Colonic mucosa (tissue), 4 donors: ENCODE measurements around the gene TCP11. TPM values are rescaled to one million over a fixed set of nuclear protein-coding genes. Genes with fewer than 3 reads are reported as not detected.

Source experiments
- DNase-seq: peaks from one replicate; pipeline ENCODE4 v3.0.0-alpha.2; 2020
- H3K27ac ChIP-seq: fragments of 200-600 bp; one replicate; pipeline ENCODE4 v1.8.0; 2021
- H3K27me3 ChIP-seq: fragments of 200-600 bp; one replicate; pipeline ENCODE4 v1.8.0; 2021
- H3K36me3 ChIP-seq: fragments of 200-600 bp; one replicate; pipeline ENCODE4 v1.8.0; 2021
- H3K4me1 ChIP-seq: fragments of 200-600 bp; one replicate; pipeline ENCODE4 v1.8.0; 2021; ENCODE audit warnings: mild to moderate bottlenecking
- H3K4me3 ChIP-seq: fragments of 200-600 bp; one replicate; pipeline ENCODE4 v1.8.0; 2021
- H3K9ac ChIP-seq, 2 donors: one replicate each; pipeline ENCODE4 v1.7.0; 2013; ENCODE audit warnings: control low read depth in 2 of 2, low read depth in 2 of 2, low read length in 2 of 2
- H3K9me3 ChIP-seq: fragments of 200-600 bp; one replicate; pipeline ENCODE4 v1.8.0; 2021
- intact Hi-C: fragments of 100-400 bp; cut with DNase I; formaldehyde crosslinking; loops from one replicate; pipeline ENCODE4 v1.14.1; 2022
- total RNA-seq, 2 donors: library from RNA; stranded (reverse); fragmentation: NEBNext Ultra II Directional in 1 of 2; extraction: Animal tissue kit (Norgen Biotek cat#: 25700) in 1 of 2; gene quantifications; one replicate each; pipeline ENCODE4 v1.2.1, GENCODE V29; 2021
- TF ChIP-seq, protein P1 (sequence below): fragments of 200-600 bp; IDR thresholded peaks from one replicate; pipeline ENCODE4 v1.8.0; 2022; ENCODE audit warnings: antibody characterized with exemption, mild to moderate bottlenecking
- donor health status: healthy.
- donor health status: DM: no; HTN: no; CAD: no.
- donor health status: DM: no; HTN: no; CAD: no.

TCP11 gene
- total RNA-seq, 2 donors from 2014 or later = not detected

DNA sequence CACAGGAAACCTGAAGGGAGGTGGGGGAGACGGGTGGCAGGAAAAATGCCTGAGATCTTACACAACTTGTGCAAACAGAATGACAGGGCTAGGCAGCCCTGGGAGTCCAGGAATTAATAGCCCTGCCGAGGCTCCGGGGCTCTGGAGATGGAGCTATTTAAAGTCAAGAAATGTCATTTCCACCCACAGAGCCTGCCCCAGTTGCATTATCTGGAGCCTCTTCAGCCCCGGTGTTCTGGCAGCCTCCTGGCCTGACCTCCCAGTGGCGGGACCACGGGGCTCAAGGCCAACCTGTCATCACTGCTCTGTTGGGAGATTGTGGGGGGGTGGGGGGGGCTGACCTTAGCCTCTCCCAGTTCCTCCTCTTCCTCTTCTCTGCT, 44.2 kb upstream of the TCP11 start:
- H3K27ac ChIP-seq = no peak overlapping the region
- H3K4me3 ChIP-seq = no peak overlapping the region
- intact Hi-C loops = no loop called here
- TF ChIP-seq, protein P1, sequence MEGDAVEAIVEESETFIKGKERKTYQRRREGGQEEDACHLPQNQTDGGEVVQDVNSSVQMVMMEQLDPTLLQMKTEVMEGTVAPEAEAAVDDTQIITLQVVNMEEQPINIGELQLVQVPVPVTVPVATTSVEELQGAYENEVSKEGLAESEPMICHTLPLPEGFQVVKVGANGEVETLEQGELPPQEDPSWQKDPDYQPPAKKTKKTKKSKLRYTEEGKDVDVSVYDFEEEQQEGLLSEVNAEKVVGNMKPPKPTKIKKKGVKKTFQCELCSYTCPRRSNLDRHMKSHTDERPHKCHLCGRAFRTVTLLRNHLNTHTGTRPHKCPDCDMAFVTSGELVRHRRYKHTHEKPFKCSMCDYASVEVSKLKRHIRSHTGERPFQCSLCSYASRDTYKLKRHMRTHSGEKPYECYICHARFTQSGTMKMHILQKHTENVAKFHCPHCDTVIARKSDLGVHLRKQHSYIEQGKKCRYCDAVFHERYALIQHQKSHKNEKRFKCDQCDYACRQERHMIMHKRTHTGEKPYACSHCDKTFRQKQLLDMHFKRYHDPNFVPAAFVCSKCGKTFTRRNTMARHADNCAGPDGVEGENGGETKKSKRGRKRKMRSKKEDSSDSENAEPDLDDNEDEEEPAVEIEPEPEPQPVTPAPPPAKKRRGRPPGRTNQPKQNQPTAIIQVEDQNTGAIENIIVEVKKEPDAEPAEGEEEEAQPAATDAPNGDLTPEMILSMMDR = no peak
- H3K27me3 ChIP-seq = no peaks in the 10 kb centered on the region
- H3K9me3 ChIP-seq = no peaks in the 10 kb centered on the region
- peaks cover 7% of the 10 kb centered on the region for H3K4me1 ChIP-seq
- DNase-seq = no peak
- H3K9ac ChIP-seq = no peak overlapping the region
- H3K36me3 ChIP-seq = no peaks in the 10 kb centered on the region

DNA sequence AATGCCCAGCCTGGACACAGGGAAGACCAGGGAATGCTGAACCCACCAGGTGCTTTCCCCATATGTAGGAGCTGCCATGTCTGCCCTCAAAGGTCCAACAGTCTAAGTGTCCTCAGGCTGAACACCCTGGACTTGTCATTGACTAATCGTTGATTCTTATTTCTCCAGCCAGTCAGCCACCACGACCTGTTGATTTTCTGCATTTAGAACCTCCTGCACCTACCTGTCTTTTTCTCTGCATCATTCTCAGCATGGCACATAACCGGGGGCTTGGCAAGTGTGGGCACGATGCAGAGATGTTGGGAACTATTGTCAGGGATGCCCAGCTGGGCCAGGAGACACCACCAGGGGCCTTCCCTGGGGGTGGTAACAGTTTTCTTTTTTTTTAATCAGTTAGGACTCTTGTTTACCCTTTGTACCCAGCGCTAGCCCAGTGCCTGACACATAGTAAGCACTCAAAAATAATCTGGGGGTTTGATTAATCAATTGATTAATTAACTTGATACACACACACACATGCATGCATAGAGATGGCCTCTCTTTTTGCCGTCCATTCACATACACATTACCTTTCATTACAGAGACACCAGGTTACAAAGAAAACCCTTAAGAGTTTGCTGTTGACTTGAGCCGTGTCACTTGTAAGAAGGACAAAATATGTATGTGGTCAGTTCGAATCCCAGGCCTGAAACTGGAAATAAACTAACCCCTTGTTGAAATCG, 43.6 kb upstream of the TCP11 start:
- intact Hi-C loops = no loop called here
- Histone ChIP-seq H3K4me1 (peaks cover 7% of the 10 kb centered on the region), H3K36me3 (no peaks in the 10 kb centered on the region), H3K27ac (no peak overlapping the region), H3K9ac (no peak overlapping the region), H3K27me3 (no peaks in the 10 kb centered on the region), H3K4me3 (no peak overlapping the region), H3K9me3 (no peaks in the 10 kb centered on the region)
- TF ChIP-seq, protein P1 = no peak
- no peak for DNase-seq

DNA sequence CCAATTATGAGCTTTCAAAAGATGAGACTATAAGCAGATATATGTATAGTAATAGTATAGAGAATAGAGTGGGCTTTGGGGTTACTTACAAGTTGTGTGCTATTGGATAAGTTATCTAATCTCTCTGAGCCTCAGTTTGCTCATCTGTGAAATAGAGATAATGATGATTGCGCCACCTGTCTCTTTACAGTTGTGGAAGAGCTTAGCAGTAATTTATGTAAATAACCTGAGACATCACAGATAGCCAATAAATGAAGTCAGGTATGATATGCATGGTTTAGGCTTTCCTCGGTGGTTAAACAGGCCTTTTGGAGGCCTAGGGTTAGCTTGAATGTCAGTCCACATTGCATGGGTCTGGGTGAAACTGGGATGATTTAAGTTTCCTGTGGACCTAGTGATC, 42.8 kb upstream of the TCP11 start:
- intact Hi-C loops = no loop called here
- TF ChIP-seq, protein P1 = no peak
- H3K36me3 ChIP-seq = no peaks in the 10 kb centered on the region

DNA sequence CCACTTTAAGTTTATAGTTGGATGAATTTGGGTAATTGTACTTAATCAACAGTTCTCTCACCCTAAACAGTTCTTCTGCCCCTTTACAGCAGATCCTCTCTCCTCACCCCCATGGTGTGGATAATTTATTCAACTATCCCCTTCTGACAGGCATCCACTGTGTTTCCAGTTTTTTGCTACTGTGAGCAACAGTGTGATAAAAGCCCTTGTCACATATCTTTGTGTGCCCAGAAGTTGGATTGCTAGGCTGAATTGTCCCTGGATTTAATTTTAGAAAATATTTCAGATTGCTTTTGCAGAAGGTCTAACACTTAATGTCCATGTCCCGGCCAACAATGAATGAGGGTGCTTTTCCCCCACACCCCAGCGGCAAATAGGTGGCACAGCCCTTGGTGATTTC, 42.1 kb upstream of the TCP11 start:
- DNase-seq = no peak
- no peaks in the 10 kb centered on the region for H3K36me3 ChIP-seq
- H3K27me3 ChIP-seq = no peaks in the 10 kb centered on the region
- H3K9me3 ChIP-seq = no peaks in the 10 kb centered on the region
- H3K27ac ChIP-seq = no peak overlapping the region
- H3K9ac ChIP-seq = no peak overlapping the region
- no peak overlapping the region for H3K4me3 ChIP-seq
- H3K4me1 ChIP-seq = peaks cover 7% of the 10 kb centered on the region
- TF ChIP-seq, protein P1 = no peak
- intact Hi-C loops = no loop called here

More for the DNA sequence above, 42.8 kb upstream of the TCP11 start:
- Histone ChIP-seq H3K27ac (no peak overlapping the region), H3K9ac (no peak overlapping the region), H3K4me1 (peaks cover 7% of the 10 kb centered on the region), H3K27me3 (no peaks in the 10 kb centered on the region), H3K9me3 (no peaks in the 10 kb centered on the region), H3K4me3 (no peak overlapping the region)
- no peak for DNase-seq

DNA sequence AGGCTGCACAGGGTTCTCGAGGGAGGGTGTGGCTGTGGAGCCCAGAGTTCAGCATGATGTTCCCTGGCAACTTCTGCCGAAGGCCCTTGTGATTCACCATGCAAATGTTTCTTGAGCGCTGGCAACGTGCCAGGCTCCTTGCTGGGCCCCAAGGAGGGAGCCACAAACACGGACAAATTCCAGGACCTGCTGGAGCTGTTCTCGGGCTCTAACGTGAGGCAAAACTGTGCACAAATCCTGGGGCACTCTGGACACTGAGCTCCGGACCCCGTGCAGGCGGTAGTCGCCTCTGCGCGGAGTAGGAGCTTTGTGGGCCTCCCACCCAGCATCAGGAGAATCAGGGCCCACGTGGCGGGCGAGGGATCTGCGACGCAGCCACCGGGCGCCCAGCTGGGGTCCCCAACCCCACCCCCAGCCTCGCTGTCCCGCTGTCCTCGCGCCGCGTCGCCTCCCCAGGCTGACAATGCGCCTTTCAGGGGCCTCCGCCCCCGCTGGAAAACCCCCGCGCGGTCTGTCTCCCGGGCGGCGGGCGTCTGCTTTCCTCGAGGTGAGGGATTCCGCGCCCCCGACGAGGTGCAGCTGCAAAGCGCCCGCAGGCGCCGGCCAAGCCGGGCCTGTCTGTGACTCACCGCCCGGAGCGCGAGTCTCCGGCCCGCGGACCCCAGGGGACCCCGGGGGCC, 40.9 kb upstream of the TCP11 start:
- H3K4me1 ChIP-seq = peaks cover 7% of the 10 kb centered on the region
- no peak overlapping the region for H3K27ac ChIP-seq
- DNase-seq = peak; percentile 67
- no peak overlapping the region for H3K9ac ChIP-seq
- TF ChIP-seq, protein P1 = no peak
- H3K4me3 ChIP-seq = no peak overlapping the region
- H3K36me3 ChIP-seq = no peaks in the 10 kb centered on the region
- H3K27me3 ChIP-seq = no peaks in the 10 kb centered on the region
- no peaks in the 10 kb centered on the region for H3K9me3 ChIP-seq
- intact Hi-C loops = no loop called here
